PFSK-1 (cell line): ENCODE measurements around the gene KIAA0753.

Experiments used
- FOXP2 ChIP-seq: optimal IDR thresholded peaks from 2 replicates; pipeline ENCODE3; 2011; ENCODE audit warnings: borderline replicate concordance, control low read depth, inconsistent platforms; ENCODE audit not compliant: insufficient read depth; ENCODE audit errors: extremely low read length, extremely low read depth
- POLR2AphosphoS5 ChIP-seq: IDR thresholded peaks from 2 replicates; pipeline ENCODE4 v1.6.1; 2012; ENCODE audit warnings: low read depth, mild to moderate bottlenecking, control low read depth, low read length, moderate library complexity
- SIN3A ChIP-seq: IDR thresholded peaks from 2 replicates; pipeline ENCODE4 v1.6.1; 2012; ENCODE audit warnings: mild to moderate bottlenecking, low read length, moderate library complexity, borderline replicate concordance; ENCODE audit not compliant: insufficient read depth
- TAF1 ChIP-seq: IDR thresholded peaks from 2 replicates; pipeline ENCODE4 v1.6.1; 2012; ENCODE audit warnings: low read length, control low read depth, borderline replicate concordance; ENCODE audit not compliant: insufficient read depth
- TF ChIP-seq, protein P1 (sequence below), 2 experiments: IDR thresholded peaks; 2 replicates each; pipeline versions ENCODE4 v1.6.1 to v1.8.0; 2011 to 2012; ENCODE audit warnings: low read depth in 2 of 2, low read length in 2 of 2, control low read depth in 1 of 2, inconsistent platforms in 1 of 2, mild to moderate bottlenecking in 1 of 2, moderate library complexity in 1 of 2; ENCODE audit not compliant: insufficient read depth in 1 of 2

Gene KIAA0753

DNA sequence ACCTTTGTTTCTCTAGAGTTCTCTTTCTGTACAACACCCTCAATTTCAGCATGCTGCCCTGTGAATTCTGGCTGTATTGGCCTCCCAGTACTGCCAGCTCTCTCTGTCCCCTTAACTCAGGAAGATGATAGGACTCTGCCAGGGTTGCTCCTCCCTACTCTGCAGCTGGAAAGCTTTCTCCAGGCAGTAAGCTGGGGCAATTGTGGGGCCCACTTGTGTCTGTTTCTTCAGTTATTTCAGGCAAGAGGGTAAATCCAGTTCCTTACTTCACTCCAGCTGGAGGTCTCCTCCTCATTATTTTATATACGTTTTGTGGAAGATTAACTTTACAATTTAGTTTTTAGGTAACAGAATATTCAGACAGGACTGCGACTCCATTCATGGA lies 20.9 kb upstream of the KIAA0753 start:
- TF ChIP-seq SIN3A, result no peak
- no peak for TF ChIP-seq FOXP2
- TF ChIP-seq POLR2AphosphoS5, result no peak
- TF ChIP-seq, protein P1, sequence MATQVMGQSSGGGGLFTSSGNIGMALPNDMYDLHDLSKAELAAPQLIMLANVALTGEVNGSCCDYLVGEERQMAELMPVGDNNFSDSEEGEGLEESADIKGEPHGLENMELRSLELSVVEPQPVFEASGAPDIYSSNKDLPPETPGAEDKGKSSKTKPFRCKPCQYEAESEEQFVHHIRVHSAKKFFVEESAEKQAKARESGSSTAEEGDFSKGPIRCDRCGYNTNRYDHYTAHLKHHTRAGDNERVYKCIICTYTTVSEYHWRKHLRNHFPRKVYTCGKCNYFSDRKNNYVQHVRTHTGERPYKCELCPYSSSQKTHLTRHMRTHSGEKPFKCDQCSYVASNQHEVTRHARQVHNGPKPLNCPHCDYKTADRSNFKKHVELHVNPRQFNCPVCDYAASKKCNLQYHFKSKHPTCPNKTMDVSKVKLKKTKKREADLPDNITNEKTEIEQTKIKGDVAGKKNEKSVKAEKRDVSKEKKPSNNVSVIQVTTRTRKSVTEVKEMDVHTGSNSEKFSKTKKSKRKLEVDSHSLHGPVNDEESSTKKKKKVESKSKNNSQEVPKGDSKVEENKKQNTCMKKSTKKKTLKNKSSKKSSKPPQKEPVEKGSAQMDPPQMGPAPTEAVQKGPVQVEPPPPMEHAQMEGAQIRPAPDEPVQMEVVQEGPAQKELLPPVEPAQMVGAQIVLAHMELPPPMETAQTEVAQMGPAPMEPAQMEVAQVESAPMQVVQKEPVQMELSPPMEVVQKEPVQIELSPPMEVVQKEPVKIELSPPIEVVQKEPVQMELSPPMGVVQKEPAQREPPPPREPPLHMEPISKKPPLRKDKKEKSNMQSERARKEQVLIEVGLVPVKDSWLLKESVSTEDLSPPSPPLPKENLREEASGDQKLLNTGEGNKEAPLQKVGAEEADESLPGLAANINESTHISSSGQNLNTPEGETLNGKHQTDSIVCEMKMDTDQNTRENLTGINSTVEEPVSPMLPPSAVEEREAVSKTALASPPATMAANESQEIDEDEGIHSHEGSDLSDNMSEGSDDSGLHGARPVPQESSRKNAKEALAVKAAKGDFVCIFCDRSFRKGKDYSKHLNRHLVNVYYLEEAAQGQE (IDR thresholded peaks at IDR 0.05; ENCODE audit: insufficient read depth in 1 of 2, low read depth in 2 of 2, low read length in 2 of 2), result no peak
- no peak for TF ChIP-seq TAF1

DNA sequence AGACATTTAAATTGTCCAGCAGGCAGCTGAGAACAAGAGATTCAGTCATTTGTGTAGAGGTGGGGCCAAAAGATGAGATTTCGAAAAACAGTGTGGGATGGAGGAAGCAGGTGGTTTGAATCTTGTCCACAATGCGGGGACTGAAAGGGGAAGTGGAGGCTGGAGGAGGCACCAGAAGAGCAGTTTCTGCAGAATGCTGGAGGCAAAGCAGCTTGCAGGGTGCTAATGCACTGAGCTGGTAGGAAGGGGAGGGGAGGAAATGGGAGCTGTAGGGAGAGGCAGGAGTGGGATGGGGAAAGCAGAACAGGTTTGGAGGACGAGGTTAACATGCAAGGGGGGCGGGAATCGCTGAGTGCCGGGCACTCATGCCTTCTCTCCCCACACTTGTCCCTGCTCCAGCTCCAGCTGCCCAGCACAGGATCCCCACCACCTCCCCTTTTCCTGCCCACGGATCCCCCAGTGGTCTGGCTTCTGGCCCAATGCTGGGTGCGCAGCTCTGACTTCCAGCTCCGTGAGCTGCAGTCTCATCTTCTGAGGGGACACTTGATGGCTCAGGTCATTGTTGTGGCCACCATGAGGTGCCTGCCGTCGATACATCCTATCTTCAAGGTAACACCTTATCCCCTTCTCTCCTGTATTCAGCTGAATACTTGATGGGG lies 20.4 kb upstream of the KIAA0753 start:
- TF ChIP-seq, protein P1 (IDR thresholded peaks at IDR 0.05; ENCODE audit: insufficient read depth in 1 of 2, low read depth in 2 of 2, low read length in 2 of 2), result no peak
- no peak for TF ChIP-seq SIN3A
- no peak for TF ChIP-seq FOXP2
- no peak for TF ChIP-seq POLR2AphosphoS5
- no peak for TF ChIP-seq TAF1

DNA sequence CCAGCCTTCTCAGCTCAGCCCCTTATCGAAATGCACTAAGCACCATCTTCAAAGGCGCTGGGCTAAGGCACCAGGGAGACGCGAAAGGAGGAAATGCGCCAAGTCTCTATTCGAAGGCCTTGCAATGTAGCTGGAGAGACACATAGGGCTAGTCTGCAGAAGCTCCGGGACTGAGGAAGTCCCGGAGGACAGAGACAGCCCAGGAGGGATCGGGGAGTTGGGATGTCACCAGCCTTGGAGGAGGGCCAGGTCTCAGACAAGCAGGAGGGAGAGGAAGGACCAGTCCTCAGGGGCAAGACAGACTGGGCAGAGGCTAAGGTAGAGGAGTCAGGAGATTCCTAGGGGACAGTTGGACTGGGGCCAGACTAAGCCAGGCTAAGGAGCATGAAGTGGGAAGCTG lies 19.6 kb upstream of the KIAA0753 start:
- TF ChIP-seq, protein P1 (IDR thresholded peaks at IDR 0.05; ENCODE audit: insufficient read depth in 1 of 2, low read depth in 2 of 2, low read length in 2 of 2), result no peak
- TF ChIP-seq FOXP2 (no peak), TAF1 (no peak), POLR2AphosphoS5 (no peak), SIN3A (no peak)

DNA sequence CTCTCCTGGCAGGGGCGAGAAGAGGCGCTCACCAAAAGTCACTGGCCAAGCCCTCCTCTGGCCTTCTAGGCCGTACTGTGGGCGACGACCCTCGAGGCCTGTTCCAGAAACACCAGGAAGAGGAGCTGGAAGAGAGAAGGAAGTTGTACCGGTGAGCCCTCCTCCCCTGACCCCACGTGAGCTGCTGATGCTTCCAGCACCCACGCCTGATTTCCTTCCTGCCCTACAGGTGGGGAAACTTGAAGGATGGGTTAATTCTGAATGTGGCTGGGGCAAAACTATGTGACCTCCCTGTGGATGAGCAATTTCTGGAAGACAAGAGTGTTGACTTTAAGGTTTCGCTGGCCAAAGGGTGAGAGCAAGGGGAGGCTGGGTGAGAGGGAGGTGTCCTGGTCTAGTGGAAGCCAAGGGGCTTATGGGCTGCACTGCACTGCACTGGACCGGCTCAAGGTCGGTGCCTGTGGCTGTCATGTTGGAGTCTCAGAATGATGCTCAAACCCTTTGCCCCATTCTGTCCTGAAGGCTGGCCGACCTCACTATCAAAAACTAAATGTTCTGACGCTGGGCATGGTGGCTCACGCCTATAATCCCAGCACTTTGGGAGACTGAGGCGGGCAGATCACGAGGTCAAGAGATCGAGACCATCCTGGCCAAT lies 17.2 kb upstream of the KIAA0753 start:
- no peak for TF ChIP-seq TAF1
- TF ChIP-seq POLR2AphosphoS5, result no peak
- no peak for TF ChIP-seq FOXP2
- TF ChIP-seq, protein P1 (IDR thresholded peaks at IDR 0.05; ENCODE audit: insufficient read depth in 1 of 2, low read depth in 2 of 2, low read length in 2 of 2), result no peak
- no peak for TF ChIP-seq SIN3A
